Kidney epithelial cell (primary cell): Measurements from ENCODE around the gene ACSM2A. TPM values are rescaled to one million over a fixed set of nuclear protein-coding genes. Genes with fewer than 3 reads are reported as not detected.
"Not testable (repeated sequence)": the region's sequence is repeated elsewhere in the genome, so short reads cannot be mapped to it uniquely, and the experiment has no call there.

Source experiments
- DNase-seq: peaks from one replicate; pipeline ENCODE4 v3.0.0-alpha.2; 2010; ENCODE audit warnings: low read depth
- H3K27me3 ChIP-seq: 2 replicates; pipeline ENCODE4 v1.6.0; 2011; ENCODE audit warnings: low read length; ENCODE audit not compliant: control insufficient read depth, insufficient read depth
- H3K36me3 ChIP-seq: 2 replicates; pipeline ENCODE4 v1.5.1; 2011; ENCODE audit warnings: low read length; ENCODE audit not compliant: control insufficient read depth, insufficient read depth
- H3K4me3 ChIP-seq: 2 replicates; pipeline ENCODE4 v1.5.1; 2011; ENCODE audit warnings: low read depth, mild to moderate bottlenecking, control low read depth, low read length
- CTCF ChIP-seq: IDR thresholded peaks from 2 replicates; pipeline ENCODE4 v1.5.1; 2011; ENCODE audit warnings: mild to moderate bottlenecking, moderate library complexity, low read length, control low read depth, inconsistent platforms; ENCODE audit not compliant: insufficient read depth, poor library complexity, severe bottlenecking
- total RNA-seq: library from RNA; depleted of rRNA; stranded (reverse); fragments of >200 nt; gene quantifications from 2 replicates; pipeline ENCODE4 v1.2.3, GENCODE V29; 2015

The ACSM2A gene
- total RNA-seq, 1 donor from 2014 or later, result not detected

- Histone ChIP-seq H3K27me3 (no peaks in the 10 kb centered on the region), H3K4me3 (no peak overlapping the region), H3K36me3 (no peaks in the 10 kb centered on the region)
- TF ChIP-seq CTCF, result no peak
- no peak for DNase-seq
These were observed 64.4 kb downstream of the ACSM2A start for GRCh38 chr16:20515688-20516090.

- H3K4me3 ChIP-seq, result no peak overlapping the region
- no peak for DNase-seq
- TF ChIP-seq CTCF, result no peak
These were observed 65.8 kb downstream of the ACSM2A start for GRCh38 chr16:20517149-20517548.

GRCh38 chr16:20519231-20519630 is 67.9 kb downstream of the ACSM2A start:
- no peaks in the 10 kb centered on the region for H3K27me3 ChIP-seq
- no peaks in the 10 kb centered on the region for H3K36me3 ChIP-seq
- no peak overlapping the region for H3K4me3 ChIP-seq
- no peak for TF ChIP-seq CTCF
- no peak for DNase-seq

More at GRCh38 chr16:20517149-20517548, 65.8 kb downstream of the ACSM2A start:
- Histone ChIP-seq H3K27me3 (no peaks in the 10 kb centered on the region), H3K36me3 (no peaks in the 10 kb centered on the region)

- DNase-seq, result no peak
- no peaks in the 10 kb centered on the region for H3K27me3 ChIP-seq
- TF ChIP-seq CTCF, result no peak
- no peaks in the 10 kb centered on the region for H3K36me3 ChIP-seq
- H3K4me3 ChIP-seq, result no peak overlapping the region
These were observed 68.8 kb downstream of the ACSM2A start for GRCh38 chr16:20520103-20520502.

GRCh38 chr16:20531795-20532194 is 80.5 kb downstream of the ACSM2A start:
- not testable (repeated sequence) for DNase-seq, H3K36me3 ChIP-seq, H3K4me3 ChIP-seq, H3K27me3 ChIP-seq

GRCh38 chr16:20532284-20532792 is 81.0 kb downstream of the ACSM2A start:
- H3K27me3 ChIP-seq, DNase-seq, H3K36me3 ChIP-seq: not testable (repeated sequence)

GRCh38 chr16:20536669-20537068 is 85.3 kb downstream of the ACSM2A start:
- DNase-seq, H3K36me3 ChIP-seq, H3K27me3 ChIP-seq, H3K4me3 ChIP-seq: not testable (repeated sequence)

More at GRCh38 chr16:20532284-20532792, 81.0 kb downstream of the ACSM2A start:
- not testable (repeated sequence) for H3K4me3 ChIP-seq

Other genes with a start within 250 kb of the ACSM2A start
- not detected in 2 replicates for gene GP2, start 124.0 kb upstream of the ACSM2A start, total RNA-seq
- 0.07 TPM in 1 of 2 replicates, not detected in the other for gene UMOD, start 98.8 kb upstream of the ACSM2A start, total RNA-seq
- not detected in 2 replicates for gene PDILT, start 46.8 kb upstream of the ACSM2A start, total RNA-seq
- gene ACSM5, start 42.0 kb upstream of the ACSM2A start, total RNA-seq, result not detected in 2 replicates
- not detected in 2 replicates for gene ACSM2B, start 124.8 kb downstream of the ACSM2A start, total RNA-seq
- gene ACSM1, start 246.2 kb downstream of the ACSM2A start, total RNA-seq, result 1.2 and 1.6 TPM in 2 replicates